NCI-H128 (cell line): ENCODE results near the gene WFIKKN2.
"Not testable (repeated sequence)": the region's sequence is repeated elsewhere in the genome, so short reads cannot be mapped to it uniquely, and the experiment has no call there.

Experiments
- DNase-seq: peaks from one replicate; lab custom pipeline; 2025; ENCODE audit not compliant: unreplicated experiment; lab: John Stamatoyannopoulos, UW

WFIKKN2 gene

GRCh38 chr17:50871898-50872297 lies 36.5 kb downstream of the WFIKKN2 start:
- no peak for DNase-seq

GRCh38 chr17:50872710-50873424 lies 37.5 kb downstream of the WFIKKN2 start:
- no peak for DNase-seq

DNA sequence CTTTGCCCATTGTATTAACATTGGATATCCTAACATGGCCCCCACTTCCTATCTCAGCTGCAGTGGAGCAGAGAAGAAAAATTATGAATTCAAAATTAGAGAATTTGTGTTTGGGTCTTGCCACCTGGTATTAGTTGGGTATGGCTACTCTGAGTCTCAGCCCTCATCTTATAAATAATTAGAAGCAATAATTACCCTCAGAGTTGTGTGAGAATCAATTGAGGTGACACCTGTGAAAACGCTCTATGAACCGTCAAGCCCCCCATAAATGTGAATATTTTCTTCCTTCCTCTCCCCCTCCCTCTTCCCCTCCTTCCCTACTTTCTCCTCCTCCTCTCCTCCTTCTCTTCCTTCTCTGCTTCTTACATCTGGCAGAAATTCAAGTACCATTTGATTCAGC lies 39.7 kb downstream of the WFIKKN2 start:
- no peak for DNase-seq

DNA sequence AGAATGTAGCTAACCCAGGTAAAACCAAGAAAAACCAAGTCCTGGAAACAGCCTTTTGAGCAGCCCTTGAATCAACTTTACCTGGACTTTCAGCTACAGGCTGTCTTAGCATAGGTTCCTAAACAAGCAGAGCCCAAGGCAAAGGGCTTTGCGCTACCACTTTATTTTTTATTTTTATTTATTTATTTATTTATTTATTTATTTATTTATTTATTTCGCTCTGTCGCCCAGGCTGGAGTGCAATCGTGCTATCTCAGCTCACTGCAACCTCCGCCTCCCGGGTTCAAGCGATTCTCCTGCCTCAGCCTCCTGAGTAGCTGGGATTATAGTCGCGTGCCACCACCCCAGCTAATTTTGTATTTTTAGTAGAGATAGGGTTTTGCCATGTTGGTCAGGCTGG lies 41.7 kb downstream of the WFIKKN2 start:
- DNase-seq = not testable (repeated sequence)

DNA sequence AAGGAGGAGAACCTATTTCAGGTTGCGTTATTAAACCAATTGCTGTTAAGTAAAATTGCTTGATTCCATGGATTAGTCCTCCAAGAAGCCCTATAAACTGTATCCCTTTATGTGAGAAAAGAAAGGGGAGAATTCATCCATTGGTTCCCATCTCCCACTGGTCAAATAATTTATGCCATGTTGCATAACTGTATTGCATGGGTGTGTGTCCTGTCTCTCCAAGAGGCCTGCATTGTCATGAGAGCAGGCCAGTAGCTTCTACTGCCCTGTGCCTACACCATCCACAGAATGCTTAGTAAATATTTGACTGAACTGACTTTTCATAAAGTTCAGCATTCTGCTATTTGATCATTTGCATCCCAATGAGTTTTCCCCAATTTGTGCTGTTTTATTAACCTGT lies 42.5 kb downstream of the WFIKKN2 start:
- DNase-seq = no peak

DNA sequence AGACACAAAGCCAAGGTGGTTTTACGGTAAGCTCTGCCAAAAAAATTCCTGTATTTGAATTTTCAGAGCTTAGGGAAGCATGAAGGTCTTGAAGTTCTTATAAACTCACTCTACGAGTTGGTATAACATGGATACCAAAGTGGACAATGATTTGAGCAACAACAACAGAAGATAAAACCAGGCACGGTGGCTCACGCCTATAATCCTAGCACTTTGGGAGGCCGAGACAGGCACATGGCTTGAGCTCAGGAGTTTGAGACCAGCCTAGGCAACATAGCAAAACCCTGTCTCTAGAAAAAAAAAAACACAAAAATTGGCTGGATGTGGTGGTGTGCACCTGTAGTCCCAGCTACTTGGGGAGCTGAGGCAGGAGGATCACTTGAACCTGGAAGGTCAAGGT lies 43.7 kb downstream of the WFIKKN2 start:
- DNase-seq = no peak

- DNase-seq = no peak
These were observed 45.8 kb downstream of the WFIKKN2 start for GRCh38 chr17:50881182-50881581.

GRCh38 chr17:50882851-50883250 lies 47.5 kb downstream of the WFIKKN2 start:
- DNase-seq = no peak

- no peak for DNase-seq
These were observed 48.6 kb downstream of the WFIKKN2 start for GRCh38 chr17:50883850-50884438.

DNA sequence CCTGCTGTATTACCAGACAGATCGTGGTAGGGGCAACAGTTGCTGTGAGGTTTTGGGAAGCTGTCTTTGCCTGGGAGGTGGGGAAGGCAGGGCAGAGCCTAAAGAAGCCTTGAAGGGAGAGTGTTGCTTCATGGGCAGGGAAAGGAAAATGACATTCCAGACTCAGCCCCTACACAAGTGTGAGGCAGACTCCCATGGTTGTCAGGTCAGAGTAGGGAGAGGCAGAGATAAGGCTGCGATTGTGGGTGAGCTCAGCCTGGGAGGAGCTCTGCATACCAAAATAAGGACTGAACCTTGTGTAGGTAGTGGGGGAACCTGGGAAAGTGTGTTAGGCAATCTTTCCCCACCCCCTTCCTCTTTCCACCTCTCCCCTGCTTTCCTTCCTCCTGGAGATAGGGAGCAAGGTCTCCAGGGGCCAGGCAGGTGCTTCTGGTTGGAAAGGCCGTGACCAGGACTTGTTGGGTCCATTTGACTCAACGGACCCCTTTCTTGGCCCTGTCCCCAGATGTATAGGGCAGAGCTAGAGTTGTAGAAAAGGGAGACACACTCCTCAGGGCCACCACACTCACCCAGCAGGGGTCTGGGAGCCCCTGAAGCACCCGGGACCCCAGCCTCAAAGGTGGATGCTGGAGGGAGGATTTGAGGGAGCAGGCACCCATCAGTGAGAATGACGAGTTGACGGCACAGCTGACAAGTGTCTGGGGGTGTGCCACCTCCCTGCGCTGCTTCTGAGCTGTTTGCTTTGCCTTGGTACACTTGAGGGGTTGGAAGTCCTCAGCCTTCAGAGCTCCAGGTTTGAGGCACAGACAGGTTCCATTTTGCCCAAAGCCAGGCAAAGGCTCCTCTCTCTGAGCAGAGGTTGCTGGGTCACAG lies 49.3 kb downstream of the WFIKKN2 start:
- no peak for DNase-seq

DNA sequence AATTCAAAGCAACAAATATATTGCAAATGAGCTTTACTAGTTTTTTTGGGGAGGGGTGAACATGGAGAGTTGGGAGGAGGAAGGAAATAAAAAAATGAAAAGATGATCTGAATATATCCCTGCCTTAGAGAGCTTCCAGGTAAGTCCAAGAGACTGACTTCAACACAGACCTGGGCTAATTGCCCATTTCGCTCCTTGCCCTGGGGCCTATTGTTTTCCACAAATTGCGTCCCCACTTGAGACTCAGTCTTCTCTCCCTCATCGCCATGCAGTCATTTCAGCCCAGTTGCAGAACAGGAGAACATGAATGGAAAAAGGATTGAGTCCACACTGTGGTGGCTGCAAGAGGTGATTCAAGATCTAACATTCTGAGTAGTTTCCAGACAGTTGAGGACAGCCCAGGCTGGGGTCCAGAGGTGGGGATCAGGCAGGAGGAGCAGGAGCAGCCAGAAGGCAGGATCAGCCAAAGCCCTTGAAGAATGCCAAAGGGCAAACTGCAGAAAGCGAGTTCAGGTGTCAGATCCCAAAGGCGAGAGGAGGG lies 52.4 kb downstream of the WFIKKN2 start:
- DNase-seq = no peak

DNA sequence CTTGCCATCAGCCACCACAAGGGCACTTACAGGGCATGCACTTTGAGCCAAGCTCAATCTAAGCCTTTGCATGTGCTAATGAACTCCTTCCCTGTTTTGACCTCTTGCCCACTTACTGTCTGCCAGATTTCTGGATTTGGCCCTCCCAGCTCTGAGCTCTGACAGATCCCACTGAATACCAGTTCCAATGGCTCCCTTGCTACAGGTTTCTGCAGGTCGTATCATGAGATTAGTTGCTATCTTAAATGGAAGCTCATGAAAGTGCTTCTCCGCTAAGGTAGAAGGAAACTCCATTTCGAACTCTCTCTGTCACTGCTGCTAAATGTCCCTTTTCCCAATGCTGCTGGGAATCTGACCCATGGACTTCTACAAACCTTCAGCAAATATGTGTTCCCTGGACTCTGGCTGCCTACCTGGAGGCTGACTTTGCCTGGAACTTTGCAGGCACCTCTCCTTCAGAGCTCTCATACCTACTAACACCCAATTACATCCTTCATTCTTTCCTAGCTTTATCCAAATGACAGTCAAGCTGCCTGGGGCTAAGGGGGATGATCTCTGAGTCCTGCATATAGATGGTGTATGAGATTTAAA lies 54.2 kb downstream of the WFIKKN2 start:
- no peak for DNase-seq

GRCh38 chr17:50890675-50891516 lies 55.5 kb downstream of the WFIKKN2 start:
- DNase-seq = no peak

DNA sequence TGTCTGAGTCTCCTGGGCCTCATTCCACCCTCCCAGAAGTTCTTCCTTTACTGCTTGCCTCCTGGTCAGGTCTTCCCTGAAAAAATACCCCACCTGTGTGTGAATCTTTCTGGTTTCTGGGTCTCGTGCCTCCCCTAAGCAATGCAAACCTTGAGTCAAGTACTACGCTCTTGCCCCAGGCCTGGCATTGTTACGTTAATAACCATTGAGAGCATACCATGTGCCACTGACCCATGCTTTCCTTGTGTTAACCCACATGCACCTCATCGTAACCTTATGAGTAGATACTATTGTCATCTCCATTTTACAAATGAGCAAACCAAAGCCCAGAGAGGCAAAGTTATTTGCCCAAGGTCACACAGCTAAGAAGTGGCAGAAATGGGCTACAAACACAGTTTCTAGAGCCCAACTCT lies 56.2 kb downstream of the WFIKKN2 start:
- no peak for DNase-seq
